GM19324 (cell line): ENCODE results near the gene MAMDC2.

Source experiments
- ATAC-seq: cut with Tn5 transposase; IDR thresholded peaks from one replicate; pipeline ENCODE4 v1.9.1; 2021; ENCODE audit warnings: mild to moderate bottlenecking, moderate library complexity; ENCODE audit not compliant: unreplicated experiment, low FRiP score

MAMDC2 gene

DNA sequence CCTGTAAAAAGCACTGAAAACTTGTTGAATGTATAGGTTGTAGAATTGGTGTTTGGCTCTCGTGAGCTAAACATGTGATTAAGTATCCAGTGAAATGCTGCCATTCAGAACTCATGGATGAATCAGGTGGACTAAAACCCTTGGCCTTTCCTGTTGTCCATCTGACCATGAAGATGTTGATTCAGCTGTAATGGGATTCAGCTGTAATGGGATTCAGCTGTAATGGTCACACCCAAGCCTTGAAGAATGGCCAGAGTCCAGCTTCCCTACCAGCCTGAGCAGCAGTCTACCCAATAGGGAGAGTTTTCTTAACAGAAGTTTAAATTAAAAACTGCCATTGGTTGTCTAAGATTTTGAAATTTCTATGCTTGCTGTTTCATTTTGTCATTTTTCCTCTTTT, 18.1 kb downstream of the MAMDC2 start:
- no peak for ATAC-seq

GRCh38 chr9:70064496-70064895, 20.8 kb downstream of the MAMDC2 start:
- ATAC-seq: no peak

- ATAC-seq: no peak
Observed at GRCh38 chr9:70065572-70065971, 21.9 kb downstream of the MAMDC2 start.

DNA sequence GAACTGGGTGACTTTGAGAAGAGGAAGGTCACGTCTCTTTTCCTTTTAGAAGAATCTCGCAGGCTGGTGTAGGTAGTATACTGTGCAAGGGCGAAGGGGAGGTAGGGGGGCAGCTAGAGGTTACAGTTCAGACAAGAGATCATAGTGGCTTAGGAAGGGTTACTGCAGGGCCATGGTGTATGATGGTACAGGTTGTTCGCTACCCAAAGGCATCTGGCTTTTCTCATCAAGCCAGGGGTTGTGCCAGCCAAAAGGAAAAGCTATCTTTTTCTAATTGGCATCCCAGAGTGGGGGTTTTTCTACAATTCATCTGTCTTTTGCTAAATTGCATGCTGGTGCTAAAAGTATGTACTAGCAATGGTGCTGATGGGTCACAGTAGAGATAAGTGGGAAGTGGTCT, 22.8 kb downstream of the MAMDC2 start:
- no peak for ATAC-seq

- no peak for ATAC-seq
Observed at GRCh38 chr9:70066874-70067273, 23.2 kb downstream of the MAMDC2 start.

DNA sequence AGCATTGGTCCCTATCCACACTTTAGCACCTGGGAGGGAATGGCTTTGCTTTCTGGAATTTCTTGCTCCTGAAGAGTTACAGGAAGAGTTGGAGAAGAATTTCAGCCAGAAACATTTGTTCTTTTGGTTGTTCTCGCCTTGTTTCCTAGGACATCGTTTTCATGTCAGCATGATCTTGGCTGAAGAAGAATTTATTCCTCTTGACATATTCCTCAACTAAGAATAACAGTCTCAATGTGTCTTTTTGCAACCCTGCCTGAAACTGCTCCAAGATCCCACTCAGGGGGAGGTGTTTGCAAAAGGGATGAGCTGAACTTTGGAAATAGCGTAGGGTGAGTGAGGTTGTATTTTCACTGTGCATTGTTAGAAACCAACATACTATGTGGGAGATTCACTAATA, 26.1 kb downstream of the MAMDC2 start:
- ATAC-seq: no peak

- ATAC-seq: no peak
Observed at GRCh38 chr9:70073193-70073592, 29.5 kb downstream of the MAMDC2 start.

- ATAC-seq: no peak
Observed at GRCh38 chr9:70073756-70074155, 30.1 kb downstream of the MAMDC2 start.

GRCh38 chr9:70076678-70077077, 33.0 kb downstream of the MAMDC2 start:
- ATAC-seq: no peak

DNA sequence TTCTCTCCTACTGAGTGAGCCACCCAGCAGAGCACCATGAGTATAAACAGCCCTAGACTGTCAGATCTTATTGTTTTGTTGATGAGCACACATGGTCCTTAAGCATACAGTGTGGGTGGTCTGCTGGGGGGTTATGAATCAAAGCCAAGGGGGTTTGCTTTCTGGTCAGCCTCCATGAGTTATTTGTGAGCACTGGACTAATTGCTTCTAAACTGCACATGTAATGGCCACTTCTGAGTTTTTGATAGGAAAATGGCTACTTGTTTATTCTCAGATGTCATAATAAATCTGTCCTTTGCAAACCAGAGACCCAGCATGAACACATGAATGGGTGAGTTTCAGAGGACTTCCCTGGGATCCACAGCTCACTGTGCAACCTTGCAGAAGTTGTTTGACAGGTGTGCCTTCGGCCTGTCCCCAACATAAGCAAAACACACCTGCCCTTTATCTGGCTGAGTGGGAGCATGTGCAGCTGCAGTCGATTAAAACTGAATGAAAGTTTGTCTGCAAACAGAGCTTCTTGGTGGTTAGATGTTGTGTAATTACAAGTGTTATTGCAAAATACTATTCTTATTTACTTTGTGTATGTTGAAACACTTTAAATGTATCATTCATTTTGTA, 35.9 kb downstream of the MAMDC2 start:
- ATAC-seq: no peak

DNA sequence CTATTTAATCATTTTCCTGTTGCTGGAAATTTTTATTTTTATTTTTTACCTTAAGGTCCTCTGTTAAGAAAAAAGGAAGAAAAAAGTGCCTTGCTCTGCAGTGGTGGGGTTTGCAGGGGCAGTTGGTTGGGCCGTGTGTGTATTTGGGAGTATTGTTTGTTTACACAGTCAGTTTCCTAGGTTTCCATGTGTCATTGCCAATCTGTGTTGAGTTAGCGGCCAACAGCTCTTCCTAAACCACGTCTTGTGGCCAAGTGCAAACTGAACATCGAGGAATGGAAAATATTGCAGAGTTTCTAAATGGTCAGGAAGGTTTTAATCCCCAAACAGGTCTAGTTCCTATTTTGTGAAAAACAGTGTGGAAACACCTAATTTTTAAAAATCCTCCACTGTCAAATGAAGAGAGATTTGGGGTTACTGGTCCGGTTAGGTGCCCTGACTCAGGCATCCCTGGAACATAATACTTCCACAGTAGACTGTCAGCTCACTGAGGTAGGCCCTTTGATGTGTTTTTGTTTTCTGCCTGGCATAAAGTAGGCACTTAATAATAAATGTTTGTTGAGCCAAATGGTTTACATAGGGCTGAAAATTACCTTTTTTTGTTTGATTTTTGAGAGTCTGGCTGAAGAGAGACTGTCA, 37.0 kb downstream of the MAMDC2 start:
- no peak for ATAC-seq

DNA sequence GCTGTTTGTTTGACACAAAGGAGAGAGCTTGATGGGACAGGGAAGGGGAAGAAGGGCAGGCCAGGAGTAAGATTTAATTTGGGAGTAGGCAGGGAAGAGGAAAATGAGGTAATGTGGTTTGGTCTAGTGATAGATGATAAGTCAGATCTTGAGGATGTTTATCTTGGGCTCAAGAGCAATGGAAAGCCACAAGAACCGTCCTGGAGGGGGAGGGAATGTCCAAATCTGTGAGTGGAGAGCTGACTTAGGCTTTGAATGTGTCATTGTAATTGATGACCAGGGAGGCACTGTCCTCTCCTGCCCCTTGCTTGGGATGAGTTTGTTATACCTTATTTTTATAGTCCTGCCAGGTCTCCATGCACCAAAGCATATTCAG, 37.5 kb downstream of the MAMDC2 start:
- ATAC-seq: no peak

DNA sequence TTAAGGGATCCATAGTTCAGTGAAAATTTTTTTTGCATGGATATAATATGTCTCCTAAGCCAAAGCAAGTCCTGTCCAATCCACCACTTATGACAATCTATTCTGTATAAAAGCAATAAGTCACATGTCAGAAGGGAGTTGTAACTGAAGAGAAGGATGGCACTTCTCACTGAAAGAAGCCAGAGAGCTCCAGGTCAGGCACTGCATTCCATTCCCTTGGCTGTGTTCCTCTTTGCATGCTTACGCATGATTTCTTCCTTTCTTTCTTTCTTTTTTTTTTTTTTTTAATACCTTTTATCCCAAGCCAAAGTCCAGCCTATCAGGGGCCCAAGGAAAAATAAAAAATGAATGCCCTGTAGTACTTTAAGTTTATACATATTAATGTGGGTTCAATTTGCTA, 39.8 kb downstream of the MAMDC2 start:
- no peak for ATAC-seq

- no peak for ATAC-seq
Observed at GRCh38 chr9:70085241-70085640, 41.6 kb downstream of the MAMDC2 start.

GRCh38 chr9:70091103-70091502, 47.5 kb downstream of the MAMDC2 start:
- ATAC-seq: no peak

DNA sequence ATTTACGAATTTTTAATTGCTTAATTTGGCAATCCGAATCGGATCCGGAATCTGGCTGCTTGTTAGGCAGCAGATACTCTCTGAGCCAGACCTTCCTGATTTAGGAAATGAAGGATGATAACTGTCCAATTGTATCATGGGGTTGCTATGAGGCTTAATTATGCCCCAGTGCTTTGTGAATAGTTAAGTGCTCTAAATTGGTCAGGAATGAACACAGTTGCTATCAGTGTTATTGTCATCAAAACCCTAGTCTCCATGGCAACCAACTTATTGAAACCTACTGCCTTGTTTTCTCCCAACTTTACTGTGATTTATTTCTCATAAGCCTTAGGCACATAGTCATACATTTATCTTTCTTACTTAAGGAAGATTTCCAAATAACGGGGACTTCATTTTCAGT, 47.9 kb downstream of the MAMDC2 start:
- ATAC-seq: no peak

- no peak for ATAC-seq
Observed at GRCh38 chr9:70092190-70092589, 48.5 kb downstream of the MAMDC2 start.

DNA sequence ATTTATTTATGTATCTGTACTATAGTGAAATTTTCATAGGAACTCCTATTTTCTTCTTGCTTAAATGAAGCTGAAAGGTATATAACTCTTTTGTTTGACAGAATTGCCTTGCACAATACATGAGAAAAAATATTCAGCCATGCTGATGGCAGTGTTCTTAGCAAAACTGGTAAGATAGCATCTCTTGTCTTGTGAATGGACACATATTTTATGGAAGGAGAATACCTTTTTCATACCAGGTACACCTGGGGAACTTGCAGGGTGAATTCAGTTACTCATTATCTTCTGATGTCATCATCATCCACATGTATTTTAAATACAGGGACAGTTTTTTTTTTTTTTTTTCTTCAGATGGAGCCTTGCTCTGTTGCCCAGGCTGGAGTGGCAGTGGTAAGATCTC, 49.4 kb downstream of the MAMDC2 start:
- ATAC-seq: no peak

DNA sequence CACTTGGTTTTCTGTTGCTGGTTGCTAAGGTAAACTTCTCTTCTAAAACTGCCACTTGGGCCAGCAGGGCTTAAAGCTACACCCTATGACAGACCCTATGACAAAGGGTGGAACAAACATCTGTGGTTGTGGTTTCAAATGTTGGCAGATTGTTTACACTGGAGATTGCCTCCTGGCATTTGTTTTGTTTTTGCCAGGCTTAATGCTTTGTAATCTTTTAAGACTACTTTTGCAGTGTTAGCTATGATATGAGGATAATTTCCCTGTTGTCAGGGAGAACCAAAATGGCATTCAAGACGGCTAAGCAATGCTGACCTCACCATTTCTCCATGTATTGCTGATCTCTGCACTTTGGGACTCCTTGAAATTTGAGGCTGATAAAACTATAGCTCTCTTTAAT, 50.3 kb downstream of the MAMDC2 start:
- ATAC-seq: no peak

- no peak for ATAC-seq
Observed at GRCh38 chr9:70094747-70095146, 51.1 kb downstream of the MAMDC2 start.

DNA sequence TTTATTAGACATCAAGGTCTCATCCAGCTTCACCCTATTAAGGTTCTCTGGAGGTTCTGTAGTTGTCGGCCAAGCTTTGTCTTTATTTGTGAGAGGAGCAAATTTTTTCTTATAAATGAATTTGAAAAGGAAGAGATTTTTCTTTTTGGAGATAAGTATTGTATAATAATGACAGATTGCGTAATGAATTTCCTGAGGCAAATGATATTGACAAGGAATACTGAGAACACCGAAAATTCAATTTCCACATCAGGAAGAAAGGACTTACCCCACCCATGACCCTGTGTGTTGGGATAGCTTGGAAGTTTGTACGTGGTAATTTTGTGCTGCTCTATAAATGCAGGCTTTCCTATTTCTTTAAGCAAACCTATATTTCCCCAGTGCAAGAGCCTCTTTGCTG, 53.5 kb downstream of the MAMDC2 start:
- no peak for ATAC-seq

GRCh38 chr9:70100362-70100761, 56.7 kb downstream of the MAMDC2 start:
- ATAC-seq: no peak

DNA sequence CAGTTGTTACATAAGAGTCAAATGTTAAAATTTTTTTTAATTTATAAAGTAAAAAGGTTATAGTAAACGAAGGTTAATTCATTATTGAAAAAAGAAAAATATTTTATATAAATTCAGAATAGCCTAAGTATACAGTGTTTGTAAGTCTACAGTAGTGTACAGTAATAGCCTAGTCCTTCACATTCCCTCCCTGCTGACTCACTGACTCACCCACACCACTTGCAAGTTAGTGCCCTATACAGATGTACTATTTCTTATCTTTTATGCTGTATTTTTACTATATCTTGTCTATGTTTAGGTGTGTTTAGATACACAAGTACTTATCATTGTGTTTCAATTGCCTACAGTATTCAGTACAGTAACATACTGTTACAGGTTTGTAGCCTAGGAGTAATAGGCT, 57.6 kb downstream of the MAMDC2 start:
- no peak for ATAC-seq
